ENCODE data around the gene OLA1.

Gene OLA1

DNA sequence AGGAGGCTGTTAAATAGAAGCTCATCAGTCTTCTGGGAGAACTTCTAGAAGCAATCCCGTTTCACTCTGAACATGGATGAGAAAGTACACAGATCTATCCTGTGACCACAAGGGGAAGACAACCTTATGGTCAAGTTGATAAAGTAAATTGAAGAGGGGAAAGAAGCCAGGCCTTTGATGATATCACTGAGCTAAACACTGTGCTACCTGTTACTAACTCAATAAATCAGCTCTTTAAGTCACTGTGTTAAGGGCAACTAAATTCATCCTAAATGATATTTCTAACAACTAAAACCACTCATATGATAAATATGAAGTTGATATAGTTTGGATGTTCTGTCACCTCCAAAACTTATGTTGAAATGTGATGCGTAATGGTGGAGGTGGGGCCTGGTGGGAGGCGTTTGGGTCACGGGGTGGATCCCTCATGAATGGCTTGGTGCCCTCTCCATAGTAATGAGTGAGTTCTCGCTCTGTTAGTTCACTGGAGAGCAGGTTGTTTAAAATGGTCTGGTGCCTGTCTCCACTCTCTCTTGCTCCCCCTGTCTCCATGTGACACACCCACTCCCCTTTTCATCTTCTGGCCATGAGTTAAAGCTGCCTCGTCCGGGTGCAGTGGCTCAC, 23.6 kb downstream of the OLA1 start:
- DNase-seq, result no peak

DNA sequence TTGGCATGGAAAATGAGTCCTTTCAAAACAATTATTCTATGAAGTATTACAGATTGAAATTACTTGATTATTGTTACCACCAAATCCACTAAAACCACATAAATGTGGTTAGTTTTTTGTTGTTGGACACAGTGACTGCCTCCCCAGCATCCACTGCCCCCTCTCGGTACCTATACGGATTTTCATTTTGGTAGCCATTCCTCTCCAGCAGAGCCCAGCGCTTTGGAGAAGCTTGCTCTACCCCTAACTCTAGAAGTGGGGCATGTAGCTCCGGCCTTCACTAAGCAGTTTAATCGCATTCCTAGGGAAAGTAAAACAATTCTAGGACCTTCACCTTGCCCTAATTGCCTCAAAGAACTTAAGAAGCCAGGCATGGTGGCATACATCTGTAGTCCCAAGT, 24.2 kb downstream of the OLA1 start:
- no peak for DNase-seq

DNA sequence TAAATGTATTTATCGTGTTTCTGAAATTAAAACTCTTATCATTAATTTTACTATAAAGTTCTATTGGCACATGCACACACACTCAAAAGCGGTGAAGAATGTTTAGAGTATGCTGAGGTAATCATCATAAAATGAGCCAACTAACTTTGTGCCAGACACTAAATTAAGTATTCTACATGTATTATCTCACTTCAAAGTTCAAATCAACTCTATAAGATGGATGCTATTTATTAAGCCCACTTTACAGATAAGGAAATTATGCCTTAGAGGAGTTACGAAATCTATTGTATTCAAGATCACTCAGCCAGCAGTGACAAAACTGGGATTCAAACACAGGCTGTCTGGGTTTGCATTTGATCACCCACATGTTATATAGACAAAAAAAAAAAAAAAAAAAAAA, 24.9 kb downstream of the OLA1 start:
- no peak for DNase-seq

DNA sequence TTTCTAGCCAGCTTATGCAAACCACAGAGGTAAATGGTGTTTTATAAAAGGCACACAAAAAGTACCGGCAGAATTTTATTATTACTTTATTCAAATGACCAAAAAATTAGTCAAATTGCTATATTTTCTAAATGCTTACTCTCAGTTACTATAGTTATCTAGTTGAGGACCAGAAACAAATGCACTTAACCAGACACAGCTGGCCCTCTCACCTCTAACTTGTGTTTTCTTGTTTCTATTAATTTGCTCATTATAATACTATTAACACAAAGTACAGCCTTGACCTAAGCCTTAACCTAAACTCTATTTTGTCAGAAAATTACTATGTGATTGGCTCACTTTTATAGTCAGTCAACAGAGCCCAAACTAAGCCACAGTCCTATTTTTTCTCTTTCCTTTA, 26.2 kb downstream of the OLA1 start:
- DNase-seq, result no peak

DNA sequence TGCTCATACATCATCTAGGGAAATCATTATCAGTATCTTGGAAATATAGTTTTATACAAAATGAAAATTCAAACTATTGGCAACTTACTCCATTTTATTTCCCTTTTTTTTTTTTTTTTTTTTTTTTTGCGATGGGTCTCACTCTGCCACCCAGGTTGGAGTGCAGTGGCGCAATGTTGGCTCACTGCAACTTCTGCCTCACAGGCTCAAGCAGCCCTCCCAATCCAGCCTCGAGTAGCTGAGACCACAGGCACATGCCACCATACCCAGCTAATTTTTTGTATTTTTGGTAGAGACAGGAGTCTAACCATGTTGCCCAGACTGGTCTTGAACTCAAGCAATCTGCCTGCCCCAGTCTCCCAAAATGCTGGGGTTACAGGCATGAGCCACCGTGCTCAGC, 29.0 kb downstream of the OLA1 start:
- no peak for DNase-seq

DNA sequence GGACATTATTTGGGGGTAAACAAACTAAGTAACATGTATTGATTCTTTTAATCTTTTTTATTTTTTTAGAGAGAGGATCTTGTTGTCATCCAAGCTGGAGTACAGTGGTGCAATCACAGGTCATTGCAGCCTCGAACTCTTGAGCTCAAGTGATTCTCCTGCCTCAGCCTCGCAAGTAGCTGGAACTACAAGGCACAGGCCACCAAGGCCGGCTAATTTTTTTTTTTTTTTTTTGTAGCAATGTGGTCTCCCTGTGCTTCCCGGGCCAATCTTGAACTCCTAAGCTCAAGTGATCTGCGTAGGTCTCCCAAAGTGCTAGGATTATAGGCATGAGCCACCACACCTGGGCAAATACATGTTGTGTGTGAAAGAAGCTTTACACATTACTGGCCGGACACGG, 29.6 kb downstream of the OLA1 start:
- no peak for DNase-seq

DNA sequence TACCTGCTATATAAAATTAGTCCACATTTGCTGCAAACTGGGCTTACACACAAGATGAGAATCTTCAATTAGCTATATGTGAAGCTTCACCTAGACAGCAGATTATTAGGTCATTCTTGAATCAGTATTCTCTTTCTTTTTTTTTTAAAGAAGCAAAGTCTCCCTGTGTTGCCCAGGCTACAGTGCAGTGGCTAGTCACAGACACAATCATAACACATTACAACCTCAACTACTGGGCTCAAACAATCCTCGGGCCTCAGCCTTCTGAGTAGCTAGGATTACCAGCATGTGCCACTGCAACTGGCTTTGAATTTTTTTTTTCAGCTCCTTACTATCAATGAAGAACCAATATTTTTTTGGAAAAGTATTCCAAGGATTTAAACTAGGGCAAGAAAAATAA, 30.5 kb downstream of the OLA1 start:
- no peak for DNase-seq

DNA sequence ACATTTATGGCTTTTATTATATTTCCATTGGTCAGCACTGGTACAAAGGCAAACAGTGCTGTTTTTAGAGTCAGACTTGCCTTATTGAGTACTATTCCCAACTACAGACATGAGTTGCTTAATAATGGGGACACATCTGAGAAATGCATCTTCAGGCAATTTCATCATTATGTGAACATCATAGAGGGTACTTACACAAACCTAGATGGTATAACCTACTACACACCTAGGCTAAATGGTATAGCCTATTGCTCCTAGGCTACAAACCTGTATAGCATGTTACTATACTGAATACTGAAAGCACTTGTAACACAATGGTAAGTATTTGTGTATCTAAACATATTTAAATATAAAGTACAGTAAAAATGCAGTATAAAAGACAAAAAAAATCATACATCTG, 36.4 kb downstream of the OLA1 start:
- no peak for DNase-seq

DNA sequence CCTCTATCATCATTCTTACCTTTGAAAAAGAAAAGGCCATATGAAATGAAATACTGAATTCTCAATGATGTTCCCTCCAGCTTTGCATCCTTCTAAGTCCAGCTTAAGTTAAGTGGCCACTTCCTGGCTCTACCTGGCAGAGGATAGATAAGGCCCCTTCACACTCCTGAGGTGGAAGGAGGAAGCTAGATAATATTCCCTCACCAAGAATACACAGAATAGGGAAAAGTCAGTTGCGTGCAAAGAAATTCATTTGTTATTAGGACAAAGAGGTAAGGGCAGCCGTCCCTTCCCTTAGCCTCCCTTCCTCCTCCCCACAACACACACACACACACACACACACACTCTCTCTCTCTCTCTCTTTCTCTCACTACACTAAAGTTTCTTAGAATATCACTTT, 37.5 kb downstream of the OLA1 start:
- DNase-seq, result no peak

DNA sequence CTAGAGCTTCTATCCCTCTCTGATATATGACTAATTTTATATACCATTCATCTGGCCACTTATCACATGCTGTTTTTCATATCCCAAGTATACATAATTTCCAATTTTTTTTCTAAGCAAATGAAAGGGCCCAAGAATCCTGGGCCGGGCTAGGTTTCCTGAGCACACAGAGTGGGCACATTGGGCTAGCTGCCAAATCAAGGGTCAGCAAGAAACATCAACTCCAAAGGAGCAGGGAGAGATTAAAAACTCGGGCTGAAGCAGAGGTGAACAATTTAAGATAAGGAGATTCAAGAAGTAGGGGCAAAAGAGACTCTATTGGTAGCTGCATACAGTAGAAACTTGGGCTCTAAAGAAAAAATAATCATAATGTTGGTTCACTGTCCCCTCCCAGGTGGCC, 39.0 kb downstream of the OLA1 start:
- no peak for DNase-seq

DNA sequence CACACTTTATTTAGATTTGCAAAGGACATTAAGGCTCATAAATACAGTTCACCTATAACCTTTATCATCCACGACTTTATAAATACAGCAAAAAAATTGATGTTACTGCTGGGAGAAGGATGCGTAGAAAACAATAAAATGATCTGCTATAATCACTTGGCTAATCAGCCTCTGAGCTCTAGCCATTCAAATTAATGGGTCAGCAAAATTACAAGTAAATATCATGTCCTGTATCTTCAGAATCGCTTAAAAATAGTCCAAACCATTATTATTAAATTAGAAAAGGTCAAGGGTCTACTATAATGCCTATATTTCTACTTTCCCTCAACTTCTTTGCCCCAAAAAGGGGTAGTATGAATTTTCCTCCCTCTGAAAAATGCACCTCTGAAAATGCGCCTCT, 40.3 kb downstream of the OLA1 start:
- no peak for DNase-seq

DNA sequence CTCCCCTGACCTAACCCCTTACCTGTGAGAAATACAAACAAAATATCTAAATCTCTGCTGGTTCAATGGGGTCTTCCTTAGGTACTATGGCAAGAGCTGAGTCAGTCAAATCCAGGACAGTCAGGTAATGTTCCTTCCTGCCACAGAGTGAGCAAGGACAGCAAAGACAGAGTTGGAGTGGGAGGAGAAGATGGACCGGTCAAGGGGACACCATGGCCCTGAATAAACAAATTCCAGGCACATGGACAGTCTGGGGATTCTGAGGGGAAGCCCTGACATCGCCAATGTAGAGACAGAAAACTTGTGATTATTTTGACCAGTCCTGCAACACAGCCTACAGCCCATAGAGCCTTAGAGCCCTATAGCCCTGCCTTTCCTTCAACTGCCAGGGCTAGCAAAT, 42.8 kb downstream of the OLA1 start:
- no peak for DNase-seq

DNA sequence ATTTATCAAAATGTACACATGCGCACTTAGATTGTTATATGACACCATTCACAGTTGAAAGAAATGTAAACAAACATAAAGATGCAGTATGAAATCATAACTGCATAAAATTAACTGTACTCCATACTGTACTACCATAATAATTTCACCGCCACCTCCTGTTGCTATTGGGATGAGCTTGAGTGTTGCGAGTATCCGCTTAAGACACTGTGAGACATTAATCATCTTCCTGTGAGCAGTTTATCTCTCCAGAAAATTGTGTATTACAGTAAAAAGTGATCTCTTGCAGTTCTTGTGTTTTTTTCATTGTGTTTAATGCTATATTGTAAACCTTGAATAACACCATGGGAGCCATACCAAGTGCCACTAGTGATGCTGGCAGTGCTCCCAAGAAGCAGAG, 46.1 kb downstream of the OLA1 start:
- no peak for DNase-seq

DNA sequence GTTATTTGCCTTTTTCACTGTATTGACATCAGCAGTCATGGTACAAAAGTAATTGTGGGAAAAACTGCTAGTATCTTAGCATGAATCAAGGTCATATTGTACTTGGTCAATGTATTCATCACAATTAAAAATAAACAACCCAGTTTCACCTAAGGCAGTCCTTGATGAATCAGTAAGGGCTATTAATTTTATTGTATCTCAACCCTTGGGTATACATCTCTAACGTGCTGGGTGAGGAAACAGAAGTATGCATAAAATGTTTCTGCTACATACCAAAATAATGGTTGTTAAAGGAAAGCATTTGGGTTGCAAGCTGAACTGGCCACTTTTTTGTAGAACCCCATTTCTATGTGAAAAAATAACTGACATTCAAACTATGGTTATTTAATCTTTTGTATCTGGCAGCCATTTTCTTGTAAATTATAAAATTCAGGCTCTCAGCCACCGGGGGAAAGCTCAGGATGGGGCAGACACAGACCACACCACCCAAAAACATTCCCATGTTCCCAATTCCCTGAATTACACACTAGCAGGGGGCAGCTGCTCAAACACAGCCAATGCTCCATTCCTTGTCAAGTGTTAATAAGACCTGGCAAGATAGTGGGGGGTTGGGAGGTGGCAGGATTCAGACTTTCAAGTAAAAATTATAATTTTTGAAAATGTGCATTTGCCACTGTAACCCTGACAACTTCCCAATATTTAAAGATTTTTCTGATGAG, 49.3 kb downstream of the OLA1 start:
- DNase-seq, result no peak

DNA sequence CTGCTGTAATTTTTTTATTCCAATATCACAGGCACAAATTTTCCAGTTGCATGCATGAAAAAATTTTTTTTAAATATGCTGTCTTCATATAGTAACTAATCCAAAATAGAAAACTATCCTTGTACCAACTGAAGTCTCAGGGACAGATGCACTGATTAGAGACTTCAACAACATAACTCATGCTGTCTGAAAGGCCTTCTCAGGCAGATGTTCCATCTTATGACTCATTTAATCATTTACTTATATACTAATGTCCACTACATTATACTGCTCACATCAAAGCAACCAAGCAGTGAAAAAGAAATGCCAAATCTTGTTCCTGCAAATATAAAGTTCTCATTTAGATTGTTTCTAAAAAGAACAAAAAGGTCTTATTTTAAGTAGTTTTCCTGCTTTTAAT, 53.1 kb downstream of the OLA1 start:
- no peak for DNase-seq

DNA sequence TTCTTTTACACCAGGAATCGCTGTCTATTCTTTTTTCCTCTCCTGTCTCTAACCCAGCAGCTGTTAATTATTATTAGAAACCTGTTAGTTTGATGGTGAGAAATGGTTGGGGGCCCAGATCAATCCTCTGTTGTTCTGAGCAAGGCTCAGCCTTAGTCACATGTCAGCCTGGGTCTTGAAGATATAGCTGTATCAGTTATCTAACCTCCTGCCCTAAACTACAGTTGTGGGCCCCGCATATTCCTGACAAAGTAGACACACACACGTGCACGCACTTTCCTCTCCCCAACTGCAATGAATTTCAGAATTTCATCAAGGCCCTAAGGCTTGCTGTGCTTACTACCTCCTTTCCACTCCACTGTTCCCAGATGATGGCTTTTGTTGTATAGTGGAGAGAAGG, 54.6 kb downstream of the OLA1 start:
- no peak for DNase-seq

DNA sequence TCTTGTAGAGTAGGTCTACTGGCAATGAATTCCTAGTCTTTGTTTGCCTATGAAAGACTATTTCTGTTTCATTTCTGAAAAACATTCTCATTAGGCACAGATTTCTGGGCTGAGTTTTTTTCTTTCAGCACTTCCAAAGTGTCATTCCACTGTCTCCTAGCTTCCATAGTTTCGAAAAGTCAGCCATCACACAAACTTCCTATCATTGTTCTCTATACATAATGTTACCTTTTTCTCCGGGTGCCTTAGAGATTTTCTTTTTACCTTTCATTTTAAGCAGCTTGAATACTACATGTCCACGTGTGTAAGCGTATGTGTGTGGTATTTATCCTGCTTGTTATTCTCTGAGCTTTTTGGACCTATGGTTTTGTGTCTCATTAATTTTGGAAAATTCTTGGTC, 55.7 kb downstream of the OLA1 start:
- no peak for DNase-seq

DNA sequence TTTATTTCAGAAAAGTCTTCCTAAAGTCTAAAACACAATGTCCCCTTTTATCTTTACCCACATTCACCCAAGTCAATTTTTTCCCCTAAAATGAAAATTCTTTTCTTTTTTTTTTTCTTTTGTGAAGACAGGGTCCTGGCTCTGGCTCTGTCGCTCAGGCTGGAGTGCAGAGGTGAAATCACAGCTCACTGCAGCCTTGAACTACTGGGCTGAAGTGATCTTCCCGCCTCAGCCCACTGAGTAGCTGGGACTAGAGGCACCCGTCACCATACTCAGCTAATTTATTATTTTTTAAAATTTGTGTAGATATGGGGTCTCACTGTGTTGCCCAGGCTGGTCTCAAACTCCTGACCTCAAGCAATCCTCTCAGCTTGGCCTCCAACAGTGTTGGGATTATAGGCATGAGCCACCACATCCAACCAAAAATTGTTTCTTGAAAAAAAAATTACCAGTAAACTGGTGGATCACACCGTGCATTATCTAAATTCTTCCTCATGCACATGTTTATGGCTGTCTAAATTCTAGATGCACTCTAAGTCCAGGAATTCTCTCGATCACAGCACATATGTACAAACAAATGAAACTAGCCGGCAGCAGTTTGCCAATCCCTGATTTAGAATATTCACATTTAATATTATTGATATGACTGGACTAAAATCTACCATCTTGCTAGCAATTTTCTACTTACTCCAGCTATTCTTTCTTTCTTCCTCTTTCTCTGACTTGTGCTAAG, 56.8 kb downstream of the OLA1 start:
- DNase-seq, result no peak

DNA sequence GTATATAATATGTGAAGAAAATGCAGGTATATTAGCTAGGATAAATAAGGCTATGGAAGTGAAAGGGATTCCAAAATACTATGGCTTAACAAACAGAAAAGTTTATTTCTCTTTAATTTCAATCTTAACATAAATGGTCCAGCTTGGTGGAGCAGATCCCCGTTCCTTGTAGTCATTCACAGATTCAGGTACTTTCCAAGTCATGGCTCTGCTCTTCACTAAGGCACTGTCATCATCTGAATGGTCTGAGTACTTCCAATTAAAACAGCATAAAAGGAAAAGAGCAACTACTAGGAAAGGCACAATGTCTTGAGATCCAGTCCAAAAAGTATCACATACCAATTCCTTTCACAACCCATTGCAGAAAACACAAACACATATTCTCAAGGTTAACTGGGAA, 63.4 kb downstream of the OLA1 start:
- DNase-seq, result no peak

DNA sequence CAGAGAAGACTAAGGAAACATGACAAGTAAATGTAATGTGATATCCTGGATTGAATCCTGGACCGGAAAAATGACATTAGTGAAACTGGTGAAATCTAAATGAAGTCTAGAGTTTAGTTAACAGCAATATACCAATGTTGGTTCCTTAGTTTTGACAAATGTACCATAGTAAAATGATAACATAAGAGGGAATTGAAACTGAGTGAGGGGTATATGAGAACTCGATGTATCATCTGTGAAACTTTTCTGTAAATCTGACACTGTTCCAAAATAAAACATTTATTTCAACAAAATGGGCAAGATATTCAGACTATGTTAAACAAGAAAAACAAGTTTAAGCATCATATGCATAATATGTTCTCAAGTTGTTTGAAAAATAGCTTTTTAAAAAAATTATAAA, 63.8 kb downstream of the OLA1 start:
- no peak for DNase-seq

DNA sequence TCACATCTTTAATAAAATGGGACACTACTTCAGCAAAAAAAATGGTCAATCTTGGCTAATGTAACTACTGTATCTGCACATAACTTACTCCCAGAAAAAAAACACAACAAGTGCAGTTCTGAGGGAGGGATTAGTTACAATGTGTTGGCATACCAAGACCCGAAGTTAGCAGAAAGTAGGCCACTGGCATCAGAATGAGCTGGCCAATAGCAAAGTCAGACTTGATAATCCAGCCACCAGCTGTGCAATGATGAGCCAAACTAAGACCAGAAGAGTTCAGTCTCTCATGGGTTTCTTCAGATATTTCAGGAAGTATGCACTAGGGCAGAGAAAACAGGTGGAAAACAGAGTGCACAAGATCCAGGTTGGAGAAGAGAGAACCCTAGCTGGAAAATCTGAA, 65.3 kb downstream of the OLA1 start:
- DNase-seq, result no peak

DNA sequence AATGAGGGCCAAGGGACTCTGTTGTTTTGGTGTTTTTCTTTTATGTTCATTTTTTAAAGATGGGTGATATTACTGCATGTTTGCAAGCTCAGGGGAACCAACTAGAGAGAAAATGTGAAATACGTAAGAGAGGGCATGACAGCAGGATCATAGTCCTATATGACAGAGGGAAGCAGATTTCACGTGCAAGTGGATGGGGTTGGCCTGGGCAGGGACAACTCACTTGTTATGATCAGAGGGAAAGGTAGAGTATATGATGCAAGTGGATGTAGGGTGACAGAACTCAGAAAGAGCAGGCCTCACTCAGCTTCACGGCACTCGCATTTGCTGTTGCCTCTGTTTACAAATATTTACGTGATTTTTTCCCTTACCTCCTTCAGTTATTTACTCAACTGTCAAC, 67.0 kb downstream of the OLA1 start:
- DNase-seq, result no peak

DNA sequence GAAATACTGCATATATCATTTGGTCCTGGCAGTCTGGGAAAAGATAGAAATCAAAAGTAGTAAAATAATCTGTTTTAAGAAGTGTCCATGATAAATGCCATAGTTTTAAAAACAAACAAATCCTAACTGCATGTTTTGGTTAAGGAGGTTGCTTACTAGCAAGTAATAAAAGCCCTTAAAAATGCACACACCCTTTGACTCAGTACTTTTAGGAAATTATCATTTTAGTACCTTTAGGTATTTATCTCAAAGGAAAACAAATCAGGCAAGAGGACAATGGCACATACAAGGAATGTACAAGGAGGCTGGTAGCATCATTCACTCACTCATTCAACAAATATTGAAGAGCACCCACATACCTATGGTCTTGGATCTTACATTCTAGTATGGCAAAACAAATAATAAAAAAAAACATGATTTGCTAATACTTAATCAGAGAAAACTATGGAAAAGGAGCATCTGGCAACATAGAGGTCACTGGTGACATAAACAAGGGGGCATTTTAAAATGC, 67.6 kb downstream of the OLA1 start:
- no peak for DNase-seq
